Fibroblast of skin of abdomen (primary cell): ENCODE data around the gene OAT.

Experiments used
- DNase-seq: peaks from one replicate; pipeline ENCODE4 v3.0.0-alpha.2; 2013

Gene OAT

GRCh38 chr10:124402273-124402672 is 16.4 kb downstream of the OAT start:
- DNase-seq, result no peak

GRCh38 chr10:124401633-124402032 is 17.1 kb downstream of the OAT start:
- no peak for DNase-seq

- DNase-seq, result no peak
Measured at GRCh38 chr10:124394583-124394982, 24.1 kb downstream of the OAT start.

- DNase-seq, result no peak
Measured at GRCh38 chr10:124392626-124393342, 25.9 kb downstream of the OAT start.

GRCh38 chr10:124390471-124391187 is 28.1 kb downstream of the OAT start:
- no peak for DNase-seq

GRCh38 chr10:124389613-124390361 is 28.9 kb downstream of the OAT start:
- DNase-seq, result no peak

GRCh38 chr10:124388823-124389612 is 29.7 kb downstream of the OAT start:
- DNase-seq, result peak; percentile 83

GRCh38 chr10:124388476-124388822 is 30.3 kb downstream of the OAT start:
- no peak for DNase-seq

- no peak for DNase-seq
Measured at GRCh38 chr10:124387078-124387874, 31.4 kb downstream of the OAT start.

GRCh38 chr10:124386186-124387077 is 32.3 kb downstream of the OAT start:
- DNase-seq, result no peak

GRCh38 chr10:124385627-124386185 is 33.0 kb downstream of the OAT start:
- no peak for DNase-seq

GRCh38 chr10:124384591-124385190 is 34.0 kb downstream of the OAT start:
- no peak for DNase-seq

GRCh38 chr10:124384172-124384571 is 34.6 kb downstream of the OAT start:
- DNase-seq, result no peak

GRCh38 chr10:124383496-124383895 is 35.2 kb downstream of the OAT start:
- DNase-seq, result no peak

- no peak for DNase-seq
Measured at GRCh38 chr10:124381011-124381611, 37.6 kb downstream of the OAT start.

GRCh38 chr10:124380256-124380995 is 38.3 kb downstream of the OAT start:
- no peak for DNase-seq

- no peak for DNase-seq
Measured at GRCh38 chr10:124379609-124380193, 39.0 kb downstream of the OAT start.

GRCh38 chr10:124378881-124379471 is 39.7 kb downstream of the OAT start:
- DNase-seq, result no peak
